HG03135 (cell line): Measurements from ENCODE around the gene SOX6.

Experiments
- ATAC-seq: cut with Tn5 transposase; IDR thresholded peaks from one replicate; pipeline ENCODE4 v1.9.1; 2021; ENCODE audit warnings: mild to moderate bottlenecking, moderate library complexity; ENCODE audit not compliant: unreplicated experiment

SOX6 gene

GRCh38 chr11:16321148-16321547 lies 35.2 kb downstream of the SOX6 start:
- ATAC-seq, result no peak

- ATAC-seq, result no peak
These were observed 38.0 kb downstream of the SOX6 start for GRCh38 chr11:16318320-16318719.

GRCh38 chr11:16317712-16318111 lies 38.6 kb downstream of the SOX6 start:
- no peak for ATAC-seq

DNA sequence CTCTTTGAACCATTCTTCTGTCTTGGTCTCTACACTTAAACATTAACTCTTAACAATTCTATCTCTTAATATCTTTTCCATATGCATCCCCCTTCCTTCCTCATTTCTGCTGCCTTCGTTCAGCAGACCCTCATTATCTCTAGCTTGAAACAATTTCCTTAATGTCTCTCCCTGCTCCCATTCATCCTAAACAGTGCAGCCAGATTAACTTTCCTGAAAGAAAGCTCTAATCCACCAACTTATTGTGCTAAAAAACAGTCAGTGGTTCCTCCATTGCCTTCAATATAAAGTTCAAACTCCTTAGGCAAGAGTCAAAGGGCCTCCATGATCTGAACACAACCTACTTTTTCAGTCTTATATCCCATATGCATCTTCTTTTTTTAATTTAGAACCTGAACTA lies 42.5 kb downstream of the SOX6 start:
- no peak for ATAC-seq

DNA sequence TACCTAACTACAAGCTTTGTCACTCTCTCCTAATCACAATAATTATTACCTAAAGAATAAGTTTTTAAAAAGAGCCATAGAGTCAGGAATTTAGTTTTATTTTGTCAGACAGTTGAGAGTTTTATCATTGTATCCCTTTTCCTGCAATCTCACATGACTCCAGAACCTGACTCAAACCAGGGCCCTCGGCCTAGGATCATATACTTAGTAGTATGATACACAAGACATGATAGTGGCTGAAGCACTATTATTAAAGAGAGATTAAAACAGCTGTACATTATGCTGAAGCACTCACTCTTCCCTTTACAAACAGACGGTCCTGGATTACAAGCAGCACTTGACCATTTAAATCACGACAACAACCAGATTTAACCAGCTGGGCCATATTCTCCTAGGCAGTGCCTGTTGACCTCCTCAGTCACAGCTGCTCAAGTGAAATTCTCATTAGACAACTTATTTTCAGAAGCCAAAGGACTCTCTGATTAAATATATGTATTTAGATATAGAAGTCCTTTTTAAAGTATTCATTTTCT lies 44.0 kb downstream of the SOX6 start:
- no peak for ATAC-seq

DNA sequence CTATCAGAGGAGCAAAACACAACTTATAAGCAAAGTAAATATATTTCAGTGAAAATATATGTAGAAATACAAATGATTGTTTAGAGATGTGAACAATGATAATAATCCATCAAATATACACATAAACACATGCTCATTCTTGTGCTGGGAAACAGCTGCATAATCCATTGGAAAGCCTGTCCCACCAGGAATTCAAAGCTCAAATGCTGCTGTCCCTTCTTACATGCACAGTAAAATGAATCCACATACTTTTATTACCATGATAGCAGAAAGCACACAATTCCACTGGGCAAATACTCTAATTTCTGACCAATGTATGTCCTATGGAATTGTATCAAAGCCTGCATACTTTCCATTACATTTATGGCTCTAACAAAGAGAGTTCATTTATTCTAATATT lies 44.5 kb downstream of the SOX6 start:
- ATAC-seq, result no peak

DNA sequence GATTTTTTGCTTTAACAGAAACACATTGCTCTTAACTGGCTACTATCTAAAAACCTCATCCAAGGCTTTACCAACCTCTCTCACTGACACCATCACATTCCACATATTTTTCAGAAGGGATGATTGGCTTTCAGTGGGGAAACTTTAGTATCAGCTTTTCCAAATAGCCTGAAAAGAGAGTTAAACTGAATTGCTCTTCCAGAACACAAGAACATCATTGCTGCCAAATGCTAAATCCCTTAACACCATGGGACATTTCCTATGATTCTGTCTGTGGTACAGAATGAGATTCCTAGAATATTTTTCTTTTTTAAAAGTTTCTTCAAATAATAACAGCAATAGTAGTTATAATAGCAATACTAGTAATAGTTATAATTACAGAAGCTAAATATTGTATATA lies 45.4 kb downstream of the SOX6 start:
- ATAC-seq, result no peak

DNA sequence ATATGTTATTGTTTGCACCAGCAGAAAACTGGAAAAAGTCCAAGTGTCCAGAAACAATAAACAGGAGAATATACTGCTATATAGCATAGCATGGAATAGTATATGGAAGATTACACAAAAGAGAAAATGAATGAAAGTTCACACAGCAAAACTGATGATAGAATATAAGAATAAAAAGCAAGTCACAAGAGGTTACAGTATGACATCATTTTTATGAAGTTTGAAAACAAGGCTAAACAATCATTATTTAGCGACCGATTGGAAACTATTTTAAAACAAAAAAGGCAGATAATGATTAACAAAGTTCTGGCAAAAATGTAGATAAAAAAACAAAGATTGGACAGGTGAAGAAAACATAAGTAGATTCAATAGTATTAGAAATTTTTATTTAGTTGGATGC lies 47.1 kb downstream of the SOX6 start:
- ATAC-seq, result no peak

- no peak for ATAC-seq
These were observed 54.9 kb downstream of the SOX6 start for GRCh38 chr11:16301462-16301861.

GRCh38 chr11:16299884-16300782 lies 56.2 kb downstream of the SOX6 start:
- no peak for ATAC-seq

DNA sequence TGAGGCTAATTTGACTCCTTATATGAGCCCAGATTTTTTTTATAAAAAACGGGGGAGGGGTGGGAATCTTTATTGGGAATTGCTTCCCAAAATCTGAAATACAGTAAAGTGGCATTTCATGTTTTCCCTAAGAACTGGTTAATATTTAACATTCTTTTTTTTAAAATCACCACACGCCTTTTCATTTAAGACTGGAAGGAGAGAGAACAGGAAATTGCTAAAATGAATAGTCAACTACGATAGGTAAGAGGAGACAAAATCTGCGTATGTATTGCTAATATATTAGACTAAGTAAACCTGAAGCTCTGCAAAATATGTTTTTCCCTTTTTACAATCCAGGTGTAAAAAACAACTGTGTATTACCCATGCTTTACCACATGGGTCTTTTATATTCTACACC lies 57.0 kb downstream of the SOX6 start:
- no peak for ATAC-seq

- ATAC-seq, result no peak
These were observed 59.0 kb downstream of the SOX6 start for GRCh38 chr11:16297332-16297731.

- ATAC-seq, result no peak
These were observed 60.1 kb downstream of the SOX6 start for GRCh38 chr11:16296273-16296672.

DNA sequence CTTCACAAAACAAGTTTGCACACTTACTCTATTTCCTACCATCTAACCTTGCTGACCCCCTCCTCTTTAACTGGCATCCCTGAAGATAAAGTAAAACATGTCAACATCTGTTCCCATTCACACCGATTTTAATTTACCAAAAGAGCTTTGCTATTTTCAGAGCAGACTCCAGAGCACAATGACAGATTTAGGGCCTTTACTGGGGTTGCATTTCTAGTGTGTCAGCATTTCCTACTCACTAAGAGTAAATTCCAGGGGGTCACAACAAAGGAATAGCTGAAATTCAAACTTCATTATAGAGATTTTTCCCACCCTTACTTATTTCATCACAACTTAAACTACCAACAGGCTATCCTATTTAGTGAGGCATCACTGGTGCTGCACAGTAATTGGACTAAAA lies 60.8 kb downstream of the SOX6 start:
- ATAC-seq, result no peak

- ATAC-seq, result no peak
These were observed 63.1 kb downstream of the SOX6 start for GRCh38 chr11:16293204-16293681.

- ATAC-seq, result no peak
These were observed 64.0 kb downstream of the SOX6 start for GRCh38 chr11:16292167-16292859.

DNA sequence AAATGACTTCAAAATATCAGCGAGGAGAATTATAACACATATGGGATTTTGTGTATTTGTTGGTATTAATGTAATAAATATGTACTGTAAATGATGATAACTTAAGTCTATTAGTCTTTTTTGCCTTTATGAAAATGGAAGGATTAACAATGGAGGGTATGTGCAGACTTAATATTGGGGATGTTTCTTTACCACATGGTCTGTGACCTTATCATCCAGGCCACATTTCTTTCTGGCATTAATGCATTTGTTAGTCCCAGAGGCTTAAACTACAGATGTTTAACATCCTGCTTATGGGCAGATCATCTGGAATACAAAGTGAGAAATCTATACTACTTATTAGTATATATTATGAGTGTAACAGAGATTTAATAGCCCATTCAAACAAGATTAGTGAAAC lies 64.6 kb downstream of the SOX6 start:
- no peak for ATAC-seq

GRCh38 chr11:16289541-16289940 lies 66.8 kb downstream of the SOX6 start:
- ATAC-seq, result no peak

GRCh38 chr11:16287630-16288280 lies 68.6 kb downstream of the SOX6 start:
- no peak for ATAC-seq

DNA sequence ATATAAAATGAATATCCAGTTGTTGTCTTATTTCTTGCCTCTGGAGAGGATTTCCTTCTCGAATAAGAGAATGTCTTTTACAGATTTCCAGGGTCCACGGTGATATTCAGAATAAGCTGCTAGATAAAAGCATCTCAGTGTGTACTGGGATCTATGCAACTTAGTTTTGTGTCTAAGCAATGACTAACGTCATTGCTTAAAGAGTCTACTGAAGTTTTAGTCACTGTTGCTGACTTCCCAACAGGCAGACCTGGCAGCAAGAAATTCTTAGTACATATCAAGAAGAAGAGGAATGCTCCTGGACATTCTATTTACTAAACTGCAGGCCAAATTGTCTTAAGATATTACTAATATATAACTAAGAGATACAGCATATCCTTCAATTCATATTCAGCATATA lies 70.3 kb downstream of the SOX6 start:
- ATAC-seq, result no peak

DNA sequence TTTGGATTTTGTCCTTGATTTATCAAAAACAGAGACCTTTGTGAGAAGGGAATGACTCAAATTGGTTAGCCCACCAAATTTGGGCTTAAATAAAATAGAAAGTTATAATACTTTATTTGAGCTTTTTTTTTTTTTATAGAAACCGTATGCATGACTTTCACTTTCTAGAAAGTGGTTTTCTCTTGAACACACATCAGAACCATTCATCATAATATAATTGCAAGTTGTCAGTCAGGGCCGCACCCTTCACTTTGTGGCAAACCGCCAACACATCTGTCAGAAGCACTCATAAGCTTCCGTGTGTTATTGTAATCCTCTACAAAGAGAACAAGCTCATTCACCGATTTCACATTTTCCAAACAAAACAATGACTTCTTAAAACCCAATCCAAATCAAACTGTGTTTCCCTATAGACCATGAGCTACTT lies 76.1 kb downstream of the SOX6 start:
- no peak for ATAC-seq
